Measurements from ENCODE around the gene DNAJC16.
"Not testable (repeated sequence)": the region's sequence is repeated elsewhere in the genome, so short reads cannot be mapped to it uniquely, and the experiment has no call there.

DNAJC16 gene

GRCh38 chr1:15508700-15509487 is 17.8 kb upstream of the DNAJC16 start:
- no peak for DNase-seq

GRCh38 chr1:15509586-15509985 is 17.1 kb upstream of the DNAJC16 start:
- no peak for DNase-seq

- DNase-seq = no peak
Observed at GRCh38 chr1:15510611-15511405, 15.8 kb upstream of the DNAJC16 start.

- DNase-seq = no peak
Observed at GRCh38 chr1:15513192-15513591, 13.5 kb upstream of the DNAJC16 start.

GRCh38 chr1:15513919-15514318 is 12.7 kb upstream of the DNAJC16 start:
- no peak for DNase-seq

- not testable (repeated sequence) for DNase-seq
Observed at GRCh38 chr1:15514557-15514956, 12.1 kb upstream of the DNAJC16 start.

- DNase-seq = no peak
Observed at GRCh38 chr1:15515022-15515663, 11.5 kb upstream of the DNAJC16 start.

GRCh38 chr1:15519625-15520024 is 7.0 kb upstream of the DNAJC16 start:
- no peak for DNase-seq

- not testable (repeated sequence) for DNase-seq
Observed at GRCh38 chr1:15521206-15521906, 5.3 kb upstream of the DNAJC16 start.

- no peak for DNase-seq
Observed at GRCh38 chr1:15522551-15522950, 4.1 kb upstream of the DNAJC16 start.

- no peak for DNase-seq
Observed at GRCh38 chr1:15523104-15524020, 3.3 kb upstream of the DNAJC16 start.

- DNase-seq = no peak
Observed at GRCh38 chr1:15524021-15524282, 2.7 kb upstream of the DNAJC16 start, which contains the start of gene CASP9. TSS of gene CASP9 (minus strand) at chr1:15524215. CDS start at chr1:15524200, 15 bp downstream.

GRCh38 chr1:15524283-15525049 is 2.2 kb upstream of the DNAJC16 start:
- peak; percentile 99 for DNase-seq

GRCh38 chr1:15525050-15526020 is 1.3 kb upstream of the DNAJC16 start:
- DNase-seq = peak; percentile 100

- peak; percentile 10 for DNase-seq
Observed at GRCh38 chr1:15526021-15526489, 593 bp upstream of the DNAJC16 start.

GRCh38 chr1:15531003-15531402 is 4.4 kb downstream of the DNAJC16 start:
- no peak for DNase-seq

GRCh38 chr1:15531682-15532081 is 5.0 kb downstream of the DNAJC16 start:
- no peak for DNase-seq

GRCh38 chr1:15538771-15539170 is 12.1 kb downstream of the DNAJC16 start:
- no peak for DNase-seq

- no peak for DNase-seq
Observed at GRCh38 chr1:15540186-15540585, 13.5 kb downstream of the DNAJC16 start.
